K562 (cell line): ENCODE measurements around the gene CRB2. TPM values are rescaled to one million over a fixed set of nuclear protein-coding genes. Genes with fewer than 3 reads are reported as not detected.

Experiments used
- ATAC-seq: fragments of 200-7000 bp; cut with Tn5 transposase; 3 replicates; pipeline ENCODE4 v1.9.1; 2020; ENCODE audit warnings: moderate library complexity
- BruUV-seq: library from RNA; stranded (reverse); fragments of 400-500 nt; replicated peaks from 2 replicates; lab custom pipeline; 2021; lab: Mats Ljungman, UMichigan
- CTCF ChIA-PET: fragments of 300-600 bp; formaldehyde crosslinking; extraction: SDS; loops from one replicate; lab custom pipeline; 2021; ENCODE audit warnings: low intra/inter-chr PET ratio; lab: Yijun Ruan, JAX
- POLR2A ChIA-PET: fragments of 300-600, 350-650 bp; sonication (Branson Sonifier 250); formaldehyde crosslinking; extraction: SDS; loops from one replicate; lab custom pipeline; 2021; ENCODE audit warnings: antibody characterized with exemption, inconsistent platforms; lab: Yijun Ruan, JAX
- DNase-seq, 4 experiments: peaks; one replicate each; pipeline versions ENCODE4 v3.0.0 to v3.0.0-alpha.2; 2011 to 2018; ENCODE audit warnings: low spot score in 3 of 4, mixed read lengths in 3 of 4; ENCODE audit errors: extremely low read depth in 1 of 4
- FAIRE-seq: peaks from 2 replicates; lab custom pipeline; 2011; peaks lifted over from hg19 to GRCh38; lab: Jason Lieb, UNC
- H2AFZ ChIP-seq: 2 replicates; pipeline ENCODE4 v1.6.0; 2011; ENCODE audit warnings: low read depth, low read length, control low read depth, inconsistent platforms
- H3K27ac ChIP-seq: fragments of 200-600 bp; 3 replicates; pipeline ENCODE4 v1.8.0; 2011; ENCODE audit warnings: low read depth, mild to moderate bottlenecking, control low read depth, inconsistent platforms, low read length, moderate library complexity, mixed read lengths; ENCODE audit errors: extremely low read depth
- H3K27me3 ChIP-seq, 2 experiments: fragments of 300-600 bp in 1 of 2; 2 replicates in 1 of 2; 3 replicates in 1 of 2; pipeline versions ENCODE4 v1.6.0 to v1.8.0; 2011; ENCODE audit warnings: inconsistent platforms in 2 of 2, low read length in 2 of 2, mild to moderate bottlenecking in 1 of 2, mixed read lengths in 1 of 2, moderate library complexity in 1 of 2; ENCODE audit not compliant: control insufficient read depth in 2 of 2, insufficient read depth in 2 of 2
- H3K36me3 ChIP-seq: fragments of 300-600 bp; 3 replicates; pipeline ENCODE4 v1.8.0; 2011; ENCODE audit warnings: mild to moderate bottlenecking, low read length, inconsistent platforms; ENCODE audit not compliant: control insufficient read depth, insufficient read depth
- H3K4me1 ChIP-seq, 2 experiments: fragments of 200-600 bp in 1 of 2; replicated peaks in 1 of 2; 2 replicates in 1 of 2; 3 replicates in 1 of 2; pipeline versions ENCODE4 v1.5.1 to v1.8.0; 2011; ENCODE audit warnings: inconsistent platforms in 2 of 2, low read length in 2 of 2, mild to moderate bottlenecking in 1 of 2, mixed read lengths in 1 of 2, moderate library complexity in 1 of 2; ENCODE audit not compliant: control insufficient read depth in 2 of 2, insufficient read depth in 2 of 2
- H3K4me2 ChIP-seq: 2 replicates; pipeline ENCODE4 v1.6.1; 2011; ENCODE audit warnings: low read length, control low read depth, inconsistent platforms, mixed read lengths; ENCODE audit not compliant: insufficient read depth
- H3K4me3 ChIP-seq: fragments of 200-600 bp; sonication (generic), shearing (Covaris generic); 2 replicates; pipeline ENCODE4 v1.5.1; 2016; ENCODE audit warnings: control low read depth, inconsistent platforms
- H3K79me2 ChIP-seq: fragments of 200-600 bp; 3 replicates; pipeline ENCODE4 v1.8.0; 2011; ENCODE audit warnings: low read length, inconsistent platforms; ENCODE audit not compliant: control insufficient read depth, insufficient read depth
- H3K9ac ChIP-seq, 2 experiments: 2 replicates each; pipeline versions ENCODE4 v1.6.0 to v1.6.1; 2011; ENCODE audit warnings: low read depth in 2 of 2, low read length in 2 of 2, control low read depth in 1 of 2, inconsistent platforms in 1 of 2, mild to moderate bottlenecking in 1 of 2, mixed read lengths in 1 of 2; ENCODE audit not compliant: insufficient read depth in 1 of 2
- H3K9me1 ChIP-seq: one replicate; pipeline ENCODE4 v1.6.0; 2011; ENCODE audit warnings: inconsistent platforms, mild to moderate bottlenecking, low read length, moderate library complexity; ENCODE audit not compliant: control insufficient read depth, insufficient read depth
- H3K9me3 ChIP-seq: replicated peaks from 2 replicates; pipeline ENCODE4 v1.5.1; 2011; ENCODE audit warnings: low read depth, low read length, inconsistent platforms; ENCODE audit not compliant: control insufficient read depth, insufficient read depth
- H4K20me1 ChIP-seq: replicated peaks from 2 replicates; pipeline ENCODE4 v1.6.1; 2011; ENCODE audit warnings: low read length, inconsistent platforms, mixed read lengths; ENCODE audit not compliant: control insufficient read depth, insufficient read depth
- CTCF ChIP-seq, 3 experiments: IDR thresholded peaks in 2 of 3; conservative IDR thresholded peaks in 1 of 3; 2 replicates each; pipeline ENCODE4 v1.5.1; 2011 to 2012; ENCODE audit warnings: low read length in 3 of 3, mild to moderate bottlenecking in 3 of 3, control low read depth in 2 of 3, improper control_type of control experiment in 1 of 3, inconsistent platforms in 1 of 3, low read depth in 1 of 3, mixed read lengths in 1 of 3, moderate library complexity in 1 of 3; ENCODE audit not compliant: insufficient read depth in 2 of 3
- DDX20 ChIP-seq: fragments of 450-650 bp; IDR thresholded peaks from 2 replicates; pipeline ENCODE4 v1.6.1; 2016; ENCODE audit warnings: missing genetic modification characterization, low read depth, mild to moderate bottlenecking, missing compliant biosample characterization, moderate library complexity
- ETV6 ChIP-seq, 3 experiments: fragments of 150-350 bp in 1 of 3; sonication (generic) in 1 of 3; formaldehyde crosslinking in 1 of 3; IDR thresholded peaks; 2 replicates each; pipeline versions ENCODE4 v1.6.1 to v1.8.0; 2014 to 2022; ENCODE audit warnings: borderline replicate concordance in 2 of 3, low read depth in 2 of 3, antibody characterized with exemption in 1 of 3, low read length in 1 of 3, mild to moderate bottlenecking in 1 of 3, missing genetic modification reagents in 1 of 3
- HNRNPK ChIP-seq: fragments of 200-400 bp; formaldehyde crosslinking; IDR thresholded peaks from one replicate; pipeline ENCODE4 v1.6.1; 2018; ENCODE audit warnings: mild to moderate bottlenecking, low read depth, low read length; ENCODE audit not compliant: poor library complexity, severe bottlenecking
- HOMEZ ChIP-seq: fragments of 250-450 bp; sonication (Bioruptor Pico); IDR thresholded peaks from 2 replicates; pipeline ENCODE4 v1.4.0; 2020; ENCODE audit warnings: mild to moderate bottlenecking, moderate library complexity
- IRF1 ChIP-seq: sonication (generic); formaldehyde crosslinking; IDR thresholded peaks from 2 replicates; pipeline ENCODE4 v1.8.0; 2022; ENCODE audit warnings: missing genetic modification reagents, mild to moderate bottlenecking, borderline replicate concordance
- PRMT5 ChIP-seq: sonication (generic); formaldehyde crosslinking; IDR thresholded peaks from 2 replicates; pipeline ENCODE4 v1.5.0; 2020; ENCODE audit warnings: missing genetic modification reagents
- RFX5 ChIP-seq: IDR thresholded peaks from 2 replicates; pipeline ENCODE4 v1.6.1; 2011; ENCODE audit warnings: low read depth, mild to moderate bottlenecking, improper control_type of control experiment, low read length
- SAFB ChIP-seq: fragments of 200-400 bp; formaldehyde crosslinking; IDR thresholded peaks from 2 replicates; pipeline ENCODE4 v1.6.1; 2017; ENCODE audit warnings: low read depth, low read length, borderline replicate concordance
- USF1 ChIP-seq: sonication (generic); formaldehyde crosslinking; IDR thresholded peaks from 2 replicates; pipeline ENCODE4 v1.9.0; 2022; ENCODE audit warnings: mild to moderate bottlenecking, missing genetic modification reagents
- ZNF224 ChIP-seq: sonication (generic); formaldehyde crosslinking; IDR thresholded peaks from 2 replicates; pipeline ENCODE4 v1.8.0; 2022; ENCODE audit warnings: mild to moderate bottlenecking, missing genetic modification reagents
- ZNF253 ChIP-seq: fragments of 250-450 bp; sonication (Bioruptor Pico); conservative IDR thresholded peaks from 2 replicates; pipeline ENCODE4 v1.6.1; 2021; ENCODE audit warnings: mild to moderate bottlenecking
- ZNF583 ChIP-seq: fragments of 250-450 bp; sonication (Bioruptor Pico); IDR thresholded peaks from 2 replicates; pipeline ENCODE4 v1.4.0; 2020
- WGBS: fragments of 100-300 bp; shearing (Covaris generic); methylation state at CpG from one replicate; pipeline ENCODE4 v1.1.6; 2016; ENCODE audit warnings: low coverage, mixed read lengths; ENCODE audit not compliant: insufficient coverage; ENCODE audit errors: missing lambda C conversion rate; 5-methylcytosine and 5-hydroxymethylcytosine counted together
- in situ Hi-C: fragments of 300-500 bp; cut with MboI; formaldehyde crosslinking; loops from 4 replicates; pipeline ENCODE4 v1.15.0; 2018; ENCODE audit warnings: inconsistent platforms, mixed read lengths
- intact Hi-C: fragments of 100-400 bp; cut with micrococcal nuclease; formaldehyde crosslinking; loops from 2 replicates; pipeline ENCODE4 v1.14.2; 2022
- polyA plus RNA-seq, 8 experiments: library from polyadenylated mRNA; depleted of rRNA in 4 of 8; stranded (reverse) in 5 of 8; unstranded in 3 of 8; fragments of >200 nt; fragmentation: Nextera tagmentation in 2 of 8; fragmentation: Illumina TruSeq in 1 of 8; extraction: Ambion mirVana in 2 of 8; extraction: Trizol in 1 of 8; gene quantifications; 2 replicates each; pipeline versions ENCODE4 v1.2.1 to v1.2.3, GENCODE V29; 2011 to 2014; ENCODE audit warnings: inconsistent platforms in 1 of 8, missing spikeins in 1 of 8
- total RNA-seq, 7 experiments: library from RNA; depleted of rRNA in 6 of 7; stranded (reverse); fragments of >200 nt in 6 of 7; fragmentation: Illumina TruSeq in 2 of 7; extraction: Trizol in 2 of 7; gene quantifications; 2 replicates each; pipeline versions ENCODE4 v1.2.1 to v1.2.3, GENCODE V29; 2011 to 2021; ENCODE audit warnings: low replicate concordance in 1 of 7

Gene CRB2
- total and polyA plus RNA-seq, 9 of the 15 experiments (the other 6 are each of a cell fraction or from before 2014, with no cell fraction given) = 0.13 to 1.2 (median 0.25) TPM; not detected in 2

GRCh38 chr9:123395689-123396511 is 39.9 kb downstream of the CRB2 start:
- no TSS peak for BruUV-seq
- Histone ChIP-seq H4K20me1 (no peaks in the 10 kb centered on the region; the same call in 1 of the 2 replicates), H3K4me3 (no peak overlapping the region), H3K79me2 (no peaks in the 10 kb centered on the region), H3K4me2 (peak overlapping the region; percentile 46), H3K27me3 (no peaks in the 10 kb centered on the region), H3K36me3 (no peaks in the 10 kb centered on the region), H3K27ac (no peak overlapping the region; the same call in 2 of the 3 replicates), H3K9ac (peak overlapping the region in 1 of 2 experiments; percentile 53; a peak in 2 of 4 replicates), H3K9me1 (no peaks in the 10 kb centered on the region), H3K4me1 (peaks cover 12 to 29% of the 10 kb centered on the region in 2 experiments; a peak in 4 of 5 replicates), H3K9me3 (peaks cover 2% of the 10 kb centered on the region; the same call in 1 of the 2 replicates), H2AFZ (peak overlapping the region; percentile 84)
- 60% methylated on average over 20 of the region's 24 CpGs for WGBS
- ATAC-seq (peak; percentile 76), DNase-seq (peak; percentile 68 to 86 (median 77)), FAIRE-seq (peak; percentile 72)
- intact Hi-C loops = no loop called here
- in situ Hi-C loops = no loop called here
- CTCF ChIA-PET = no interaction called here
- POLR2A ChIA-PET = interaction anchor here (0.6 to 1.3 kb wide), 2 partner anchors 34 to 806 kb away, joined by 3 to 4 read pairs; no protein-coding TSS in a partner anchor
- TF ChIP-seq CTCF (IDR thresholded peaks at IDR 0.05 in 2 of 3, conservative IDR thresholded peaks at IDR 0.05 in 1 of 3; ENCODE audit: insufficient read depth in 2 of 3, low read depth in 1 of 3, low read length in 3 of 3) (no peak), RFX5 (no peak), ZNF253 (CRISPR knock-in tag) (no peak), IRF1 (CRISPR knock-in tag) (no peak), HOMEZ (CRISPR knock-in tag) (no peak), PRMT5 (CRISPR knock-in tag) (no peak), DDX20 (no peak), USF1 (CRISPR knock-in tag) (0 out of 2 replicates have a peak, but pooled peaks have one; percentile 2), SAFB (no peak), ZNF583 (CRISPR knock-in tag) (no peak), HNRNPK (no peak), ZNF224 (CRISPR knock-in tag) (no peak), ETV6 (IDR thresholded peaks at IDR 0.05; ENCODE audit: borderline replicate concordance in 1 of 2, low read depth in 2 of 2, low read length in 1 of 2) (no peak), ETV6 (CRISPR knock-in tag; IDR thresholded peaks at IDR 0.05; ENCODE audit: borderline replicate concordance) (no peak)
